A673 (cell line): ENCODE results near the gene PALLD.

Source experiments
- EZH2 ChIP-seq: fragments of 200-600 bp; sonication (generic); IDR thresholded peaks from 2 replicates; pipeline ENCODE4 v1.6.1; 2017; ENCODE audit warnings: borderline replicate concordance, low read depth, mild to moderate bottlenecking, mixed read lengths, antibody characterized with exemption, low read length; ENCODE audit not compliant: poor library complexity, severe bottlenecking
- TF ChIP-seq, protein P1 (sequence below): fragments of 300-800, 200-600 bp; sonication (generic); conservative IDR thresholded peaks from 2 replicates; pipeline ENCODE4 v1.5.1; 2017; ENCODE audit warnings: low read depth, mild to moderate bottlenecking, antibody characterized with exemption, low read length, moderate library complexity, mixed read lengths

DNA sequence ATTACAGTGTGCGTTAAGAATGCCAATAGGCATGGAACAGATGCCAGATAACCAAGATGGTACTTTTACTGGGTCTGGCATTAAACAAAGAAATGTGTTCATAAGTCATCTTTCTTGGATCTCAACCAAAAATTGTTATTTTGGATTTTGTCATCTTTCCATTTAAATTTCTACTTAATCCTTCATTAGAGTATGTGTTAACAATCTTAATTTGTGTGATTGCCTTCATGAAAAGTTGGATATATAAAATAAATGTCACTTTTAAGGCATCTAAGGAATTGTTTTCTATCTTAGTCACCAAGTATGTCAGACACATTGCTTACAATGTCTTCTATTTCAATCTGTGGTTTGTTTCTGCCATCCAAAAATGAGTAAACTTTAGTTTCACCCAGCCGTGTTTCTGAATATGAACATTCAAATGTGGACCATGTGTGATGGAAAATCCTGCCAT, 87.5 kb downstream of the PALLD start:
- TF ChIP-seq, protein P1, sequence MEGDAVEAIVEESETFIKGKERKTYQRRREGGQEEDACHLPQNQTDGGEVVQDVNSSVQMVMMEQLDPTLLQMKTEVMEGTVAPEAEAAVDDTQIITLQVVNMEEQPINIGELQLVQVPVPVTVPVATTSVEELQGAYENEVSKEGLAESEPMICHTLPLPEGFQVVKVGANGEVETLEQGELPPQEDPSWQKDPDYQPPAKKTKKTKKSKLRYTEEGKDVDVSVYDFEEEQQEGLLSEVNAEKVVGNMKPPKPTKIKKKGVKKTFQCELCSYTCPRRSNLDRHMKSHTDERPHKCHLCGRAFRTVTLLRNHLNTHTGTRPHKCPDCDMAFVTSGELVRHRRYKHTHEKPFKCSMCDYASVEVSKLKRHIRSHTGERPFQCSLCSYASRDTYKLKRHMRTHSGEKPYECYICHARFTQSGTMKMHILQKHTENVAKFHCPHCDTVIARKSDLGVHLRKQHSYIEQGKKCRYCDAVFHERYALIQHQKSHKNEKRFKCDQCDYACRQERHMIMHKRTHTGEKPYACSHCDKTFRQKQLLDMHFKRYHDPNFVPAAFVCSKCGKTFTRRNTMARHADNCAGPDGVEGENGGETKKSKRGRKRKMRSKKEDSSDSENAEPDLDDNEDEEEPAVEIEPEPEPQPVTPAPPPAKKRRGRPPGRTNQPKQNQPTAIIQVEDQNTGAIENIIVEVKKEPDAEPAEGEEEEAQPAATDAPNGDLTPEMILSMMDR, result no peak
- TF ChIP-seq EZH2, result no peak
